NCI-H748 (cell line): ENCODE measurements around the gene ALPG.
"Not testable (repeated sequence)": the region's sequence is repeated elsewhere in the genome, so short reads cannot be mapped to it uniquely, and the experiment has no call there.

ENCODE experiments used
- DNase-seq: peaks from one replicate; lab custom pipeline; 2025; ENCODE audit not compliant: unreplicated experiment; lab: John Stamatoyannopoulos, UW

ALPG gene

DNA sequence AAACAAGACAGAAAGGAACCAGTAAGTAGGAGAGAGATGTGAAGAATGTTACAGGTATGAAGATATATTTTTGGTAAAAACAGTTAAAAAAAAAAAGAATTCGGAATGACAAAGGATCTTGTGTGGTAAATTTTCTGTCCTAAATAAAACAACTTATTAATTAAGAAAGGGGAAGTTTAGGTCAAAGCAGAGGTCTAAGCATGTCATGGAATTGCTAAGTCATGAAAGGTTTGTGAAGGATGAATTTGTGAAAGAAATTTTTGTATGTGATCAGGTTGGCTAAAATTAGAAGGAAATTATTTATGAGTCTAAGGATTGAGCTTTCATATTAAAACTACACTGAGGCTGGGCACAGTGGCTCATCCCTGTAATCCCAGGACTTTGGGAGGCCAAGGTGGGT is 11.1 kb upstream of the ALPG start:
- no peak for DNase-seq

DNA sequence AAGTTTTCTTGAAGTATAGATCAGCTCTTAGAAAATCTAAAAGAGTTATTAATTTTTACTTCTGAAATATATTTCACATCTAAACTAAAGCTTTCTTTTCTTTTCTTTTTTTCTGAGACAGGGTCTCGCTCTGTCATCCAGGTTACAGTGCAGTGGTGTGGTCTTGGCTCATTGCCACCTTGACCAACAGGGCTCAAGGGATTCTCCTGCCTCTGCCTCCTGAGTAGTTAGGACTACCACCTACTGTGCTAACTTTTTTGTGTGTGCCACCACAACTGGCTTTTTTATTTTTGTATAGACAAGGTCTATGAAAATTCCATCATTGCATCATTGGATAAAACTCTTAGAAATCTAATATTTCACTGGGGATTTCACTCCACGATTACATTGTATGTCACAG is 10.0 kb upstream of the ALPG start:
- no peak for DNase-seq

DNA sequence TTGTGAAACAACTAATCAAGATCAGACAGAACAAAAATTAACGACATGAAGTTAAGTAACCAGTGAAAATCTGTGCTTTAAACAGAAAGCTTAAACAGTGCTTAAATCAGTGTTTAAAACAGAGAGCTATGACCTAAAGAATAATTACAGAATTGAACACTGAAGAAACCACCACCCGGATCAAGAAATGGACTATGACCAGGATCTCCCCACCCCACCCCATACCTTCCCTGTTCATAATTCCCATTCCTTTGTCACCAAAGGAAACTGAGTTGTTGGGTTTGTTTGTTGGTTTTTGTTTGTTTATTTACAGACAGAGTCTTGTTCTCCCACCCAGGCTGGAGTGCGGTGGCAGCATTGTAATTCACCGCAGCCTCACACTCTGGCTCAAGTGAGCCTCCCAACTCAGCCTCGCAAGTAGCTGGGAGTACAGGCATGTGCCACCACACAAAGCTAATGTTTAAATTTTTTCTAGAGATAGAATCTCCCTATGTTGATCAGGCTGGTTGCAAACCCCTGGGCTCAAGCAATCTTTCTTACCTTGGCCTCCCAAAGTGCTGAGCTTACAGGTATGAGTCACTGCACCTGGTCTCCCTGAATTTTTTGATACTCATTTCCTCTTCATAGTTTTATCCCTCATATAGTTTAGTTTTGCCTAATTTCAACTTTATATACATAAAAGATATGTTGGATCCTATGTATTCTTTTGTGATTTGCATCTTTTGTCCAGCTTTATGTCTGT is 8.2 kb upstream of the ALPG start:
- DNase-seq, result no peak

DNA sequence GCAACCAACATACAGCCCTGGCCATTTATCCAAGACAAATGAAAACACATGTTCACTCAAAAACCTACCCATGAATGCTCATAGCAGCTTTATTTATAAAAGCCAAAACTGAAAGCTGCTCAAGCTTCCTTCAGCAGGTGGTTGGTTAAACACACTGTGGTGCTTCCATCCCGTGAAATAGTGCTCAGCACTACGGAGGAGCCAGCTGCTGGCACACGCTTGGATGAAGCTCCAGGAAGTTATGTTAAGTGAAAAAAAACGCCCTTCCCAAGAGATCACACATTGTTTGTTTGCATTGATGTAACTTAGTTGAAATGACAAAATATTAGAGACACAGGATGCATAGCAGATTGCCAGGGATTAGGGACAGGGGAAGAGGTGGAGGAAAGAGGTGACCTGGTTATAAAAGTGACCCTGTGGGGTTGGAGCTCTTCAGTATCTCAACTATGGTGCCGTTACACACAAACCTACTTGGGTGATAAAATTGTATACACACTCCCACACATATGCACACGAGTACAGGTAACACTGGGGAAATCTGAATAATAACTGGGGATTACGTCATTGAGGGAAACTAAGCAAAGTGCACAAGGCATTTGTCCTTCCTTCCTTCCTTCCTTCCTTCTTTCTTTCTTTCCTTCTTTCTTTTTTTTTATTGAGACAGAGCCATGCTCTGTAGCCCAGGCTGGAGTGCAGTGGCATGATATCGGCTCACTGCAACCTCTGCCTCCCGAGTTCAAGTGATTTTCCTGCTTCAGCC is 6.2 kb upstream of the ALPG start:
- no peak for DNase-seq

DNA sequence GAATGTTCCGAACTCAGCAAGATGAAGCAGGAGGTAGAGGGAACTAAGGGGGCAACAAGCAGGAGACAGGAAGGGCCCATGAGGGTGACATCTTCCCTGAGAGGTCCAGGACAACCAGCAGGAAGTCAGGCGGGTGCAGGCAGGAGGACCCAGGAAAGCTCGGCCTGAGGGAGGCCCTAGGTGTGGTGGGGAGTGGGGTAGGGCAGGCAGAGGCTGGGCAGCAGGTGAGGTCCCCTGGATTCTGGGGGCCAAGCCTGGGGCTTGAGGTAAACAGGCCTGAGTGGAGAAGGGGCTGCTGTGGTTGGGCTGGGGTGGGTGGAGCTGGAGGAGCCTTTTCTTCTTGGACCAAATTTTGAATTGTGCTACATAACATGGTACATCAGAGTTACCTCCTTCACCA is 4.1 kb upstream of the ALPG start:
- DNase-seq, result no peak

DNA sequence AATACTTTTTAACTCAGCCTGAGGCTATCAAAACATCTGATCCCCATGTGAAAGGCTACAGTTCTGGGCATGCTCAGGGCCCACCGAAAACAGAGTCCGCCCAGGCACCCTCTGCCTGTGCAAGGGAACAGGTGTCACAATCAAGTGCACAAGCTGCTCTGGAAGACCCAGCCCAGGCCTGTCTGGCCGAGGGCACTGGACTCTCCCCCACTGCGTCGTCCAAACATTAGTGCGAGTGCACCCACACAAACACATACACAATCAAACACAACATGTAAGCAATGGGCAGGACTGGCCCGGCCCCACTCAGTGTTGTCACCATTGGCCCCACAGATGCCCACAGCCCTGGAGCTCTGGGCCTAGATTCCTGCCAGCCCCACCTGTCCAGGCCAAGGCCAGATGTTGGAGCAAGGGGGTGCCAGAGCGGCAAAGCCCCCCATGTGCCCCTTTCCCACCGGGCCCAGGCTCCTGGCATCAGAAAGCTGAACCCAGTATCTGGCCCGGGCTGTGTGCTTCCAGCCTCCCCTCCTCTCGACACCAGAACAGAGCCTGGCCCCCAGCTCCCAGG is 617 bp upstream of the ALPG start:
- DNase-seq, result no peak

DNA sequence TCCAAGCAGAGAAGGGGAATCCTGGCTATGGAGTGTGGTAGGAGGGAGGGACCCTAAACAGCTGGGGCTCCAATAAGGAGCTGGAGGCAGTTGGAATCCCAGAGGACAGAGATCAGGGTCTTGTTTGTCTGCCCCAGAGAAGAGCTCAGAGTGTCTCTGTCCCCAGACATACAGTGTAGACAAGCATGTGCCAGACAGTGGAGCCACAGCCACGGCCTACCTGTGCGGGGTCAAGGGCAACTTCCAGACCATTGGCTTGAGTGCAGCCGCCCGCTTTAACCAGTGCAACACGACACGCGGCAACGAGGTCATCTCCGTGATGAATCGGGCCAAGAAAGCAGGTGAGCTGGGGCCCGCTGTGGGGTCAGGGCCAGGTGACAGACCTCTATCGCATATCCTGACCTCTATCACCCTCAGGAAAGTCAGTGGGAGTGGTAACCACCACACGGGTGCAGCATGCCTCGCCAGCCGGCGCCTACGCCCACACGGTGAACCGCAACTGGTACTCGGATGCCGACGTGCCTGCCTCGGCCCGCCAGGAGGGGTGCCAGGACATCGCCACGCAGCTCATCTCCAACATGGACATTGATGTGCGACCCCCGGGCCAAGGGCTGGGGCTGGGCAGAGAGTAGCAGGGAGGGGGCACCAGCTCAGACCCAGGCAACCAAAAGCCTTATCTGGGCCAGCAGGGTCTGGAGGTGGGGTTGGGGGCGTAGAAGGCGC is 945 bp downstream of the ALPG start:
- DNase-seq, result not testable (repeated sequence)

DNA sequence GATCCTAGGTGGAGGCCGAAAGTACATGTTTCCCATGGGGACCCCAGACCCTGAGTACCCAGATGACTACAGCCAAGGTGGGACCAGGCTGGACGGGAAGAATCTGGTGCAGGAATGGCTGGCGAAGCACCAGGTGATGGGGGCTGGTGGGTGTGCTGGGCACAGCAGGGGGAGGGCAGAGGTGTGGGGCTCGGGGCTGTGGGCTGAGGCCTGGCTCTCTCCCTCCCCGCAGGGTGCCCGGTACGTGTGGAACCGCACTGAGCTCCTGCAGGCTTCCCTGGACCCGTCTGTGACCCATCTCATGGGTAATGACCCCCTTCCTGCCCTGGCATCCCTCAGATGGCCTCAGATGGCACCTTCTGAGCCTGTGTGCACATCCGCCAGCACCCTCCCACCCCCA is 1.6 kb downstream of the ALPG start:
- not testable (repeated sequence) for DNase-seq

DNA sequence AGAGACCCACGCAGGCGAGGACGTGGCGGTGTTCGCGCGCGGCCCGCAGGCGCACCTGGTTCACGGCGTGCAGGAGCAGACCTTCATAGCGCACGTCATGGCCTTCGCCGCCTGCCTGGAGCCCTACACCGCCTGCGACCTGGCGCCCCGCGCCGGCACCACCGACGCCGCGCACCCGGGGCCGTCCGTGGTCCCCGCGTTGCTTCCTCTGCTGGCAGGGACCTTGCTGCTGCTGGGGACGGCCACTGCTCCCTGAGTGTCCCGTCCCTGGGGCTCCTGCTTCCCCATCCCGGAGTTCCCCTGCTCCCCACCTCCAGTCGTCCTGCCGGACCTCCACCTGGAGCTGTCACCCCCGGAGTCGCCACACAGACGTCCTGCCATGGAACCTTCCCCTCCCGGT is 3.0 kb downstream of the ALPG start:
- not testable (repeated sequence) for DNase-seq

DNA sequence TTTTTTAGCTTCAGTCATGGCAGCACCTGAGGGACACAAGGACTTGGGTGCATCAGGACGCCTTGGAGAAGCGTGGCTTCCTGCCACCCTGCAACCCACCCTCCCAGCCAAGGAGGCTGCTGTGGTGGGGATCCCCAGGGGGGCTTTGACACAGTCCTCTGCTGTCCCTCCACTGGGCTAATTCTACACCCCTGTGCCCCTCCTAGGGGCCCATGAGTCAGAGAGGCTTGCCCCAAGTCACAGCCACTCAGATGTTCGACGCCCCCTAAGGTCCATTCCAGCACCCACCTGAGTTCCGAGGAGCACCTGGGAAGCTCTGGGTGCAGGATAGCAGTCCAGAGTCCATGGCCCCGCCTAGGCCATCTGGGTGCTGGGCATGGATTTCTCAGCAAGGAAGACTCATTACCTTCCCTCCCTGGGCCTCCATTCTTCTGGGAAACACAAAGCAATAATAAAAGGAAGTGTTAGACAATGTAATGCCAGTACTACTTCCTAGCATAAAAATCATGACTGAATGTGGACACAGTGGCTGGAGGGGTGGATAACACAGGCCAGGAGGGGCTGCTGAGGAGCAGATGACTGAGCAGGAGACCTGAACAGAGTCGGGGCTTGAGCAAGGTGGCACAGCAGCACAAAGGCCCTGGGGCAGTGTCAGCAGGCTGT is 3.7 kb downstream of the ALPG start:
- no peak for DNase-seq

DNA sequence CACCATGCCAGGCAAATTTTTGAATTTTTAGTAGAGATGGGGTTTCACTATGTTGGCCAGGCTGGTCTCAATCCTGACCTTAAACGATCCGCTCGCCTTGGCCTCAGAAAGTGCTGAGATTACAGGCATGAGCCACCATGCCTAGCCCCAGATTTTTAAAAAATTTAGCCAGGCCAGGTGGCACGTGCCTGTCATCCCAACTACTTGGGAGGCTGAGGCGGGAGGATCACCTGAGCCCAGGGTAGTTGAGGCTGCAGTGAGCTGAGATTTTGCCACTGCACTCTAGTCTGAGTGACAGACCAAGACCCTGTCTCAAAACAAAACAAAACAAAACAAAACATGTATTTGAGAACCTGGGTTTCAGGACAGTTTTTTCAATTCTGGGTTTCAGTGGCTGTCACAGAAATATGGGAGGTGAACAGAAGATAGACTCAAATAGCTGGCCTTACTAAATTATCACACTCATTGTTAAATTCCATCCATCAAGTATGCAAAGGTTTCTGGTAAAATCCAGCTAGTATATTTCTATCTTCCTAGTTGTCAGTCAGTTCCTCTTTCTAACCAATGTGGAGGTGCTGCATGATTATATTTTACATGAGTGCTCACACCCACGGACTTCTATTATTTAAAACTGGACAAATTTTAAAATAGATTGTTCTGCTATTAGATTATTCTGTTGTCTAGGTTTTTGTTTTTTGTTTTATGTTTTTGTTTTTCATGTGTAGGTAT is 5.4 kb downstream of the ALPG start:
- DNase-seq, result no peak

DNA sequence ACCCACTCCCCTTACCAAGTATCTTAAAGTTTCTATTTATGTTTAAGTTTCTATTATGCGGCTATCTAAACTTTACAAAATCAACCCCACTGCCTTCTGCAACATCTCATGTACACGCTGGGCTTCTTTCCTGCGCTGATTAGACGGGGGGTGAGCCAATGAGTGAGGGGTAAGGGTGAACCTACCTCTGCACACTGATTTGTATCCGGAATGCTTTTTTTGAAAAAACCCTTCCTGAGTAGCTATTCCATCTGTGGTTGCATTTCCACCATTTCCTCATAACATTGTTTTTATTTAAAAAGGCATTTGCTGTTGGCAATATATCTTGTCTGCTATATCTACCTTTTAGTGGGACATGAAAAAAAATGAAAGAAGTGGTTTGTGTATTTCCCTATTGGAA is 6.3 kb downstream of the ALPG start:
- no peak for DNase-seq

DNA sequence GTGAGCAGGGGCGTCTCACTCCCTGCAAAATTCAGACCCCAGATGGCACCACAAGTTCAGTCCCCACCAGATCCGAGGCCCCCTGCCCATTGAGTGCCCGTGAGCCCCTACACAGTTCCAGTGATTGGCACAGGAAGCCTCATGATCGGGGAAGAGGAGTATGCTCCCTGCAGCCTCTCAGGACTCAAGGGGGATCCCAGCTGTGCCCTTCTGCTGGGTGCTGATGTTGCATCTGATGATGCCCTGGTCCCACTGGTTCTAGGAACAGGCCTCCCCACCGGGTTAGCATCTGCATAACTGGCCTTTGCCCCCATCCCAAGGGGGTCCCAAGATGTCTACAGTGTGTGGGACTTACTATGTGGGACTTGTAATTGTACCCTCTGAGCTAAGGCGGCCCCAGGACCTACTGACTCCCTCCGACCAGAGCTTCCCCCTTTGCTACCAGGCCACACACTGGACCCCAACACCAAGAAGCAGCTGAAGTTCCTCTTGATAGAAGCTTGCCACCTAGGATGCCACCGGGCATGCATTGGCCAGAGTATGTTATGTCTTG is 8.6 kb downstream of the ALPG start:
- no peak for DNase-seq

DNA sequence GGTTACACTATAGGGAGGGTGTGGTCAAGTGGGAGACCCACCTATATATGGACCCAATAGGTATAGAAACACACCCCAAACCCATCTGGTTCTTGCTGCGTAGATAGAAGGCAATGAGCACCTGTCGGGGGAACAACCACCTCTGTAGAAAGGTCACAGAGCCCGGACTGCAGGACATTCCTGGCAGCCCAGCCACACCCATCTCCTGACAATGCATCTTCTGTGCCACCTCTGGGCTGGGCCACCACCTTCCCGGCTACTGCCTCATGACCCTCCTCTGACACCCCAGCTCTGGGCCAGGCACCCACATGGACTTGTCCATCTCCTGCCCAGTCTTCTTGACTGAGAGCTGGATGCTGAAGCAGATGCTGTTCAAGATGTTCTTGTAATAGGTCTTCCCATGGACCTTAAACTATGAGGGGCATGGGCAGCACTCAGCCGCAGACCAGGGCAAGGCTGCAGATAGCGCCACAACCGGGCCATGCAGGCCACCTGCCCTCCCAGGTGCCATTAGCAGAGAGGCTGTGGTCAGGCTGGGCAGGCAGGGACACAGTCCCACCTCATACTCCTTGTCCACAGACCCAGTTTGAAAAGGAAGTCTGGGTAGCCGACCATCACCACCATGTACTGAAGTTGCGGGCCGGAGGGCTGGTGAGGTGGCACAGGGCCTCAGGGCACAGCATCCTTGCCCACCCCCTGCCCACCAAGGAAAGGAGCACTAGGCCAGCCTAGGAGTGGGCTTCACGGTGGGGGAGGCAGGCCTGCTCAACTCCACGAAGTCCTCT is 9.3 kb downstream of the ALPG start:
- no peak for DNase-seq

DNA sequence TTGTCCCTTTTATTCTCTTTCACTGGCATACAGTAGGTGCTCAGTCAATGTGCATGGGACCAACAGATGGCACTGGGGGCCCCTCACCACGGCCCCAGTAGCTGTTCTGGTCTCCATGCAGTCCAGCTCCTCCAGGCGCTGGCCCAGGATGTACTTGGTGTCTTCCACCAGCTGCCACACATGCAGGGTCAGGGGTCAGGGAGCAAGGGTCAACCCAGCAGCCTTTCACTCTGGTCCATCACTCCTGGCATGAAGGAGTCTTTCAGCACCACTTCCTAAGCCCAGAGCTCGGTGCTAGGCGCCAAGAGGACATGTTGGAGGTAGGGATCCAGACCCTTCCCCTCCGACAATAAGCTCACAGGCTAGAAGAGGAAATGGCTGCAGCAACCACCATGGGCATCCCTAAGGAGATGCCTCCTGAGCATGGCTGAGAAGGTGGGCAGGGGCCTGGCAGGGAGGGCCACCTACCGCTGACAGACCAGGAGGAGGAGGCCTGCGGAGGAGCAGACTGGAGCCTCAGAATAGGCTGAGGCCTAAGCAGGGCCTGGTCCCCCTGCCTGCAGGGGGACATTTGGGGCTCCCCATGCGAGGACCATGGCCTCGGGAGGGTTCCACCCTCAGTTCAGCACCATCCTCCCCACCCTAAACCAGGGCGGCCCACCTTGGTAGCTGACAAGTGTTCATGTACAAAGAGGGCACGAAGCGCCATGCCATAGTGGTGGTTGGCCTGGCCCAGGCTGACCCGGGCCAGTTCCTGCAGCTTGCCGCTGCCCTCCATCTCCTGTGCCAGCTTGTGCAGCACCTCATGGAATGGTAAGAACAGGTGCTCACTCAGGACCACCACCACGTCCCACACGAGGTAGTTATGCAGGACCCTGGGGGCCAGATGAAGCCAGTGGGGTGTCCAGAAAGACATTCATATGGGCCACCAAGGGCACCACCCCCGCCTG is 10.2 kb downstream of the ALPG start:
- DNase-seq, result no peak

DNA sequence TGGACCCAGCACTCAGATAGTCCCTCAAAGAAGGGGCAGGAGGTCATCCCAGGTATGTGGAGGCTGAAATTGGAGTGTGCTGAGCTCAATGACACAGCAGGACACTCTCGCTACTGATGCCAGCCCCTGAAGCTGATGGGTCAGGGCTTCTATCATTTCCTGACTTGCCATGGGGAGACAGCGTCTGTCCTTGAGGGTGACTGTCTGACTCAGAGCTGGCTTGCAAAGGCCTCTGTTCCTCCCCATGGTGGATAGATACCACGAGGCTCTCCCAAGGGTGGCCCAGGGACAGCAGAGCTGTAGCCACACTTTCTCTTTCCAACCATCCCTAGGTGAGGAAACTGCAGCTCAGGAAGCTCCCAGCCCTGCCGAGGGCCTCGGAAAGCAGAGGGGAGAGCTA is 10.8 kb downstream of the ALPG start:
- DNase-seq, result no peak

DNA sequence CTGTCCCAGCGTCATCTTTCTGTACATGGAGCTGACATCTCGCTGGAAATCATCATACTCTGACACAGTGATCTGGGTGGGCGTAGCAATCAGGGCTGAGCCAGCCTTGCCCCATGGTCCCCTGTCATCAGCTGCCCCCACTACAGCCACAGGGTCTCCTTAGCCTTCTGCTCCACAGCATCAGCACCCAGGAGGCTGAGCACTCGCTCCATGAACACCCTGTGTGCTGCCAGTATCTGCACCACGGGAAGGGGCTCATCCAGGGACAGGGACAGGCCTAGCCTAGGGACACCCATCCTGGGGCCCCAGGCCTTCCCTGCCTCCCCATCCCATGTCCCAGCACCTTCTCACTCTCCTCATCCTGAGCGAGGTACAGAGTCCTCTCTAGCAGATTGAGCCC is 11.4 kb downstream of the ALPG start:
- DNase-seq, result no peak
